Right atrium auricular region (tissue), 2 donors: ENCODE data around the gene WDR54. TPM values are rescaled to one million over a fixed set of nuclear protein-coding genes. Genes with fewer than 3 reads are reported as not detected.

Experiments used
- DNase-seq: peaks from one replicate; pipeline ENCODE4 v3.0.0-alpha.2; 2019; ENCODE audit warnings: low spot score
- H3K27ac ChIP-seq, 2 donors: fragments of 200-600 bp; sonication (generic); 1 replicate in 1 of 2; 2 replicates in 1 of 2; pipeline ENCODE4 v1.5.1; 2016 to 2019
- H3K27me3 ChIP-seq, 2 donors: fragments of 200-600 bp; sonication (generic); one replicate each; pipeline versions ENCODE4 v1.5.1 to v1.6.0; 2017 to 2019
- H3K36me3 ChIP-seq: fragments of 200-600 bp; sonication (generic); one replicate; pipeline ENCODE4 v1.5.1; 2016
- H3K4me1 ChIP-seq, 2 donors: fragments of 200-600 bp; sonication (generic); one replicate each; pipeline versions ENCODE4 v1.5.1 to v1.6.0; 2017 to 2019
- H3K4me3 ChIP-seq, 2 donors: fragments of 200-600 bp; sonication (generic); 1 replicate in 1 of 2; 2 replicates in 1 of 2; pipeline ENCODE4 v1.5.1; 2017 to 2019; ENCODE audit warnings: mild to moderate bottlenecking in 1 of 2, moderate library complexity in 1 of 2
- H3K9me3 ChIP-seq, 2 donors: fragments of 200-600 bp; sonication (generic); one replicate each; pipeline ENCODE4 v1.5.1; 2019
- CTCF ChIP-seq, 2 donors: fragments of 200-600 bp; sonication (generic); IDR thresholded peaks; one replicate each; pipeline ENCODE4 v1.5.1; 2019; ENCODE audit warnings: antibody characterized with exemption in 2 of 2
- total RNA-seq, 2 donors: library from RNA; depleted of rRNA; stranded (reverse); fragments of >200 nt; gene quantifications; one replicate each; pipeline ENCODE4 v1.1.0, GENCODE V29; 2016

The WDR54 gene
- total RNA-seq, 2 donors from 2014 or later = 0.67 to 7.5 TPM

DNA sequence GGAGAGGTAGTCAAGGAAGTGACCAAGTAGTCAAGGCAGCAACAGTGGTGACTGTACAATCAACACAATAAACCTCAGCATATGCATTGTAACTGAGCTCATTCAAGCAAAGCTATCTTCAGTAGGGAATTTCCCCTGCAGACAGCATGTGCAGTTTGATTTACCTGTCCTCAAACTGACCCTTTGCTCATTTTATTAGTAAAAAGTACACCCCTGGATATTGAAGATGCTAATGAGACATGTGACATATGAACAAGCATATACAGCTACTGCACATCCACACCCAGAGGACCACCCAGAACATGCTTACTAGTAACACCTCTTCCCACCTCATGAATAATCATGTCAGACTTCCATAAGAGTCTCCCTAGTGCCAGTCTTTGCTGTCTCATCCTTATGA, 15.5 kb upstream of the WDR54 start:
- Histone ChIP-seq H3K4me3 (no peak overlapping the region), H3K4me1 (no peaks in the 10 kb centered on the region), H3K27ac (no peak overlapping the region), H3K27me3 (no peaks in the 10 kb centered on the region), H3K36me3 (no peaks in the 10 kb centered on the region), H3K9me3 (no peaks in the 10 kb centered on the region)
- no peak for DNase-seq
- no peak for TF ChIP-seq CTCF (IDR thresholded peaks at IDR 0.05)

- Histone ChIP-seq H3K27me3 (no peaks in the 10 kb centered on the region), H3K4me1 (no peaks in the 10 kb centered on the region), H3K36me3 (no peaks in the 10 kb centered on the region), H3K27ac (no peak overlapping the region), H3K4me3 (no peak overlapping the region), H3K9me3 (no peaks in the 10 kb centered on the region)
- DNase-seq = no peak
- TF ChIP-seq CTCF (IDR thresholded peaks at IDR 0.05) = no peak
These were observed 13.8 kb upstream of the WDR54 start for GRCh38 chr2:74407682-74408081.

GRCh38 chr2:74413001-74413698, 8.4 kb upstream of the WDR54 start:
- no peak for DNase-seq
- no peaks in the 10 kb centered on the region for H3K9me3 ChIP-seq
- peaks cover 0 to 23% of the 10 kb centered on the region in 2 donors for H3K4me1 ChIP-seq
- H3K4me3 ChIP-seq = no peak overlapping the region
- no peak overlapping the region for H3K27ac ChIP-seq
- H3K36me3 ChIP-seq = no peaks in the 10 kb centered on the region
- no peak for TF ChIP-seq CTCF (IDR thresholded peaks at IDR 0.05)
- no peaks in the 10 kb centered on the region for H3K27me3 ChIP-seq

DNA sequence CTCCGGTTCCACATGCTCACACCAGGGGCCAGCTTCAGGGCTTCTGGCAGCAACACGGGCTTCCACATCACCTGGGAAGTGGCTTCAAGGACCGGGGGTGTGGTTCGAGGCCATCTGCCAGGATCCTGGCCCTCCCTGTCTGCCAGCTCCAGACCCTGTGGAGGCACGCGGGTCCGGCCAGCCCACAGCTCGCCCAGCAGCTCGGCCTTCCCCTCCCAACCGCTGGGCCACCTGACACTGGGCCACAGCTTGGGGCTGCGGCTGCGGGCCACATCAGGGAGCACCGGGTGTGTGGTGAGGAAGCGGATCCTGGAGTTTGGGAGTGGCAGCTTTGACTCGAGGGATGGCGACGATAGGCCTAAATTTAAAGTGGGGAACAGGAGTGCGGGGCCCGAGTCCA, 7.1 kb upstream of the WDR54 start:
- Histone ChIP-seq H3K27ac (peak overlapping the region; percentile 42 to 45), H3K36me3 (no peaks in the 10 kb centered on the region), H3K4me3 (peak overlapping the region; percentile 51 to 60), H3K9me3 (no peaks in the 10 kb centered on the region), H3K4me1 (peaks cover 0 to 30% of the 10 kb centered on the region in 2 donors), H3K27me3 (no peaks in the 10 kb centered on the region)
- no peak for TF ChIP-seq CTCF (IDR thresholded peaks at IDR 0.05)
- DNase-seq = no peak

DNA sequence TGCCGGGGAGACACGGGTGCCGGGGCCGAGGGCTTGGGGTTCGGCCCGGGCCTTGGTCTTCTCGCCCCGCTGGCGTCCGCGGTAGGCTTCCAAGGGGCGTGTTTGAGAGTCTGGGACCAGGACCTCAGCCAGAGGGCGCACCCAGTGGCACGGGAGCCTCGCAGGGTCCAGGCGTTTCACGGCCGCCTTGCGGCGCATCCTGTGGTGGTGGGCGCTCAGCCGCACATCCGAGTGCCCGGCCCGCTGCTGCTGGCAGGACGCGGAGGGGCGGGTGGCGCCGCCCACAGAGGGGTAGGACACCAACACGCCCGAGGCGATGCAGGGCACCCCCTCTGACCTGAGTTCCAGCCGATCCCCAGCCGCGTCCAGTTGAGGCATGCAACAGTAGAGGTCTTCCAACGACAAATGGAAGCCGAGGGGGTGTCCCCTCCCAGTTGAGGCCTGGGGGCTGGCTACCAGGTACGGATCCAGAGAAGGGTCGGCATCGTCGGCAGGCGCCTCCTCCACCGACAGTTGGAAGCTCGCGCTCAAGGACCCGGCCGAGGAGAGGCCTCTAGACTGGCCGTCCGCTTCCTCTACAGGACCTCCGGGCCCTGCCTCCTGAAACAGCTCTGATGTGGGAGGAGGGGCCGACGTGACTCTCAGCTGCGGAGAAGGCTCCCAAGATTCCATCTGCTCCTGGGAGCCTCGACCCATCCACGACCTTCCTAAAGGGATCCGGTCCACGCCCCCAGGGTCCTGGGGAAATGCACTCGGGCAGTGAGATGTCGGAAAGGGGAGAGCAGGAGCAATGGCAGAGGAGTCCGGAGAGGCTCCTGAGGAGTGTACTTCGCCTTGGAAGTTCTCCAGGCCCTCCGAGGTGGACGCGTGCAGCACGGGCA, 6.4 kb upstream of the WDR54 start:
- DNase-seq = peak; percentile 70
- TF ChIP-seq CTCF (IDR thresholded peaks at IDR 0.05) = peak; percentile 31 to 70
- Histone ChIP-seq H3K27me3 (no peaks in the 10 kb centered on the region), H3K4me1 (peaks cover 0 to 30% of the 10 kb centered on the region in 2 donors), H3K36me3 (no peaks in the 10 kb centered on the region), H3K27ac (peak overlapping the region; percentile 42 to 45), H3K4me3 (peak overlapping the region; percentile 51 to 60), H3K9me3 (no peaks in the 10 kb centered on the region)
